GM12875 (cell line): ENCODE measurements around the gene ZNF827.
A peak's percentile ranks its signal among the peaks of the same experiment; 100 is the strongest.

Experiments
- H3K4me3 ChIP-seq: one replicate; pipeline ENCODE4 v1.5.1; 2011; ENCODE audit warnings: low read depth, low read length, control low read depth
- CTCF ChIP-seq: IDR thresholded peaks from 2 replicates; pipeline ENCODE4 v1.5.1; 2011; ENCODE audit warnings: low read depth, mild to moderate bottlenecking, control low read depth, inconsistent platforms, low read length, moderate library complexity, borderline replicate concordance; ENCODE audit not compliant: insufficient read depth

ZNF827 gene

GRCh38 chr4:145938618-145939440, at the start of gene ZNF827:
ZNF827 (minus strand) TSS chr4:145938823; CDS start chr4:145938407, 416 bp downstream.
- H3K4me3 ChIP-seq = peak within 1 kb of the TSS; percentile 72
- no peak for TF ChIP-seq CTCF

GRCh38 chr4:145984563-145984962, 45.9 kb upstream of the ZNF827 start:
- no peak for TF ChIP-seq CTCF
- no peak overlapping the region for H3K4me3 ChIP-seq

GRCh38 chr4:145982791-145983190, 44.2 kb upstream of the ZNF827 start:
- H3K4me3 ChIP-seq = no peak overlapping the region
- TF ChIP-seq CTCF = no peak

GRCh38 chr4:145979160-145979559, 40.5 kb upstream of the ZNF827 start:
- no peak for TF ChIP-seq CTCF
- H3K4me3 ChIP-seq = no peak overlapping the region

- H3K4me3 ChIP-seq = no peak overlapping the region
- TF ChIP-seq CTCF = no peak
These were observed 38.1 kb upstream of the ZNF827 start for GRCh38 chr4:145976680-145977079.

GRCh38 chr4:145960012-145960411, 21.4 kb upstream of the ZNF827 start:
- no peak overlapping the region for H3K4me3 ChIP-seq
- no peak for TF ChIP-seq CTCF

- no peak for TF ChIP-seq CTCF
- no peak overlapping the region for H3K4me3 ChIP-seq
These were observed 18.7 kb upstream of the ZNF827 start for GRCh38 chr4:145957302-145957701.
